Astrocyte of the cerebellum (primary cell): Measurements from ENCODE around the gene TNS4.
"Not testable (repeated sequence)": the region's sequence is repeated elsewhere in the genome, so short reads cannot be mapped to it uniquely, and the experiment has no call there.

ENCODE experiments used
- DNase-seq: peaks from one replicate; pipeline ENCODE4 v3.0.0-alpha.2; 2011; ENCODE audit warnings: low read depth
- H3K4me3 ChIP-seq: 2 replicates; pipeline ENCODE4 v1.5.1; 2011; ENCODE audit warnings: mild to moderate bottlenecking, low read depth, low read length, moderate library complexity
- in situ Hi-C: cut with HindIII; loops from 2 replicates; pipeline ENCODE4 v1.10.0; 2017; ENCODE audit warnings: low sequenced_read_pairs
- TF ChIP-seq, protein P1 (sequence below): IDR thresholded peaks from 2 replicates; pipeline ENCODE4 v1.5.1; 2012; ENCODE audit warnings: low read length, low read depth, moderate library complexity, mild to moderate bottlenecking; ENCODE audit errors: missing control alignments

TNS4 gene

DNA sequence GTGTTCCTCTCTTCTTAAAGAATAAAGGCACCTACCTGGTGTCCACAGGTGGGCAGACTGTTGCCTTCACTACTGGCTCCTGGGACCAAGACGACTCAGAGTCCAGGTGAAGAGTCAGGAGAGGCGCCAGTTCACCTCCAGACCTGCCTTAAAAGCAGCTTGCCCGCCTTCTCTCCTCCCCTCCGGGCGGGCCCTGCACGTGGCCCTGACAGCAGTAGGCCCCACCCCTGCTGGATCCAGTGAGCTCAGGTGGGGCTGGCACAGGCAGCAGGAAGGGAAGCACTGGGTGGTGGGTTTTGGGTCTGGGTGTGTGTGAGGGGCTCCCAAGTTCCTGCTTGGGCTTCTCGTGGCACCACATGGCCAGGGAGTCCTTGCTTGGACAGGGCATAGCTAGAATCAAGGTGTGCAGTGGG, at the start of gene TNS4:
TNS4 (minus strand) TSS at position 125 of the 413 bp plus-strand sequence. CDS start 5,198 bp downstream, outside the sequence.
- in situ Hi-C loops = no loop called here
- TF ChIP-seq, protein P1, sequence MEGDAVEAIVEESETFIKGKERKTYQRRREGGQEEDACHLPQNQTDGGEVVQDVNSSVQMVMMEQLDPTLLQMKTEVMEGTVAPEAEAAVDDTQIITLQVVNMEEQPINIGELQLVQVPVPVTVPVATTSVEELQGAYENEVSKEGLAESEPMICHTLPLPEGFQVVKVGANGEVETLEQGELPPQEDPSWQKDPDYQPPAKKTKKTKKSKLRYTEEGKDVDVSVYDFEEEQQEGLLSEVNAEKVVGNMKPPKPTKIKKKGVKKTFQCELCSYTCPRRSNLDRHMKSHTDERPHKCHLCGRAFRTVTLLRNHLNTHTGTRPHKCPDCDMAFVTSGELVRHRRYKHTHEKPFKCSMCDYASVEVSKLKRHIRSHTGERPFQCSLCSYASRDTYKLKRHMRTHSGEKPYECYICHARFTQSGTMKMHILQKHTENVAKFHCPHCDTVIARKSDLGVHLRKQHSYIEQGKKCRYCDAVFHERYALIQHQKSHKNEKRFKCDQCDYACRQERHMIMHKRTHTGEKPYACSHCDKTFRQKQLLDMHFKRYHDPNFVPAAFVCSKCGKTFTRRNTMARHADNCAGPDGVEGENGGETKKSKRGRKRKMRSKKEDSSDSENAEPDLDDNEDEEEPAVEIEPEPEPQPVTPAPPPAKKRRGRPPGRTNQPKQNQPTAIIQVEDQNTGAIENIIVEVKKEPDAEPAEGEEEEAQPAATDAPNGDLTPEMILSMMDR = no peak
- H3K4me3 ChIP-seq = no peak within 1 kb of the TSS
- DNase-seq = no peak

DNA sequence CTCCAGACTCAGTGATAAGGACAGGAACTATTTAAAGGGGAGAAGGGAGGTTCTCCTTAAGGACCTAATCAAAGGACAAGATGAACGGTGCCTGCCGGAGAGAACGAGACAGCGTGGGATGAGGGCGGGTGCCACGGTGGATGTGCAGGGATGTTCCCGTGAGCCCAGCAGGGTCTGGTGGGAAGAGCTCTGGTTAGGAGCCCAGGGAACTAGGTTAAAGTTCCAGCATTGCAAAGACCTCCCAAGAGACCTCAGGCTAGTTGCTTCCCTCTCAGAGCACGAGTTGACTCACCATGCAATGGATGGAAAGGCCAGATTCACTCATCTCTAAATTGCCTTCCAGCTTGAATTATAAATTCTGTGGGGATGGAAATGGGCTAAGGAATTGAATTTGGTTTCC, 49.2 kb upstream of the TNS4 start:
- TF ChIP-seq, protein P1 = no peak
- no peak for DNase-seq
- H3K4me3 ChIP-seq = no peak overlapping the region
- in situ Hi-C loops = no loop called here

DNA sequence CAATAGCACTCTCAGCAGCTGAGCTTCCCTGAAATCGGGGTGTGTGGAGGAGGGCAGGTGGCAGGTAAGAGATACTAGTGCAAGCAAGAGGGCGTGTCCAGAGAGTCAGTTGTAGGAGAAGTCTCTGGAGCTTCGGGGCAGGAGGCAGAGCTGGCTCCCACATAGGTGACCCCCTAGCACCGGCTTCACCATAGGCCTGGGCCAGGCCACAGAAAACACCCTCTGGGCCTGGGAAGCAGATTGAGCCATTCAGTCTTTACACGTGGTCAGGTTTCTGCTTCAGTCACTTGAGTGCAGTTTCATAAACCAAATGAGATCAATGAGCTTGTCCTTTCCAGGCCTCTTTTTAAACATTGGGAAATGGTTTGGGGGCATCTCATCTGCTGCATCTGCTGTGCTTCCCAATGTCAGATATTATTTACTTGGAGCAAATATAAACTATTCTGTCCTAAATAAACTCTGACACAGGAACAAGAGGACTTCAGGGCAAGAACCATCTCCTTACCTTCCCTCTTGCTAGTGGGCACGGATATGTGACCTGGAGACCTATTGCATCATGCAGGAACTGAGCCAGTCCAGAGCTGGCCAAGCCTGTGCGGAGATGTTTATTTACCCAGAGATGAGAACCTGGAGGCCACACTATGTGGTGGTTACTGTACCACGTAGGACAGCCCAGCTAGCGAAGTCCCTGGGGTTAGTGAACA, 47.7 kb upstream of the TNS4 start:
- TF ChIP-seq, protein P1 = no peak
- in situ Hi-C loops = no loop called here
- no peak overlapping the region for H3K4me3 ChIP-seq
- DNase-seq = peak; percentile 64

GRCh38 chr17:40548491-40548981, 47.1 kb upstream of the TNS4 start:
- in situ Hi-C loops = no loop called here
- TF ChIP-seq, protein P1 = no peak
- no peak for DNase-seq
- H3K4me3 ChIP-seq = no peak overlapping the region

GRCh38 chr17:40547785-40548478, 46.5 kb upstream of the TNS4 start:
- no peak for DNase-seq
- no peak overlapping the region for H3K4me3 ChIP-seq
- TF ChIP-seq, protein P1 = no peak
- in situ Hi-C loops = no loop called here

- TF ChIP-seq, protein P1 = no peak
- H3K4me3 ChIP-seq = no peak overlapping the region
- DNase-seq = no peak
- in situ Hi-C loops = no loop called here
Observed at GRCh38 chr17:40547079-40547784, 45.8 kb upstream of the TNS4 start.

- in situ Hi-C loops, H3K4me3 ChIP-seq, DNase-seq: not testable (repeated sequence)
Observed at GRCh38 chr17:40546497-40546896, 45.1 kb upstream of the TNS4 start.
